ENCODE data around the gene TMOD2.

Gene TMOD2

GRCh38 chr15:51736069-51736468 is 15.3 kb upstream of the TMOD2 start:
- no peak for DNase-seq (ENCODE audit: low read depth in 2 of 2)

GRCh38 chr15:51736751-51737521 is 14.5 kb upstream of the TMOD2 start:
- no peak for DNase-seq (ENCODE audit: low read depth in 2 of 2)

GRCh38 chr15:51737522-51738305 is 13.7 kb upstream of the TMOD2 start, which contains the start of gene LYSMD2:
TSS of gene LYSMD2 (minus strand) at chr15:51737655. CDS start at chr15:51737622, 33 bp downstream.
- DNase-seq (ENCODE audit: low read depth in 2 of 2): peak; percentile 46 to 52

- DNase-seq (ENCODE audit: low read depth in 2 of 2): no peak
These were observed 12.8 kb upstream of the TMOD2 start for GRCh38 chr15:51738553-51738952.

- no peak for DNase-seq (ENCODE audit: low read depth in 2 of 2)
These were observed 12.2 kb upstream of the TMOD2 start for GRCh38 chr15:51739061-51739712.

- no peak for DNase-seq (ENCODE audit: low read depth in 2 of 2)
These were observed 2.1 kb upstream of the TMOD2 start for GRCh38 chr15:51749307-51749706.

- no peak for DNase-seq (ENCODE audit: low read depth in 2 of 2)
These were observed 1.2 kb upstream of the TMOD2 start for GRCh38 chr15:51750186-51750585.

- DNase-seq (ENCODE audit: low read depth in 2 of 2): no peak
These were observed 593 bp downstream of the TMOD2 start for GRCh38 chr15:51751697-51752683.

GRCh38 chr15:51752888-51753287 is 1.5 kb downstream of the TMOD2 start:
- no peak for DNase-seq (ENCODE audit: low read depth in 2 of 2)

- DNase-seq (ENCODE audit: low read depth in 2 of 2): no peak
These were observed 2.9 kb downstream of the TMOD2 start for GRCh38 chr15:51754267-51754666.

- no peak for DNase-seq (ENCODE audit: low read depth in 2 of 2)
These were observed 4.4 kb downstream of the TMOD2 start for GRCh38 chr15:51755790-51756189.

GRCh38 chr15:51756482-51756881 is 5.1 kb downstream of the TMOD2 start:
- no peak for DNase-seq (ENCODE audit: low read depth in 2 of 2)

- no peak for DNase-seq (ENCODE audit: low read depth in 2 of 2)
These were observed 6.1 kb downstream of the TMOD2 start for GRCh38 chr15:51757450-51757849.

- DNase-seq (ENCODE audit: low read depth in 2 of 2): no peak
These were observed 7.2 kb downstream of the TMOD2 start for GRCh38 chr15:51758645-51759044.

- no peak for DNase-seq (ENCODE audit: low read depth in 2 of 2)
These were observed 8.2 kb downstream of the TMOD2 start for GRCh38 chr15:51759557-51760070.

- DNase-seq (ENCODE audit: low read depth in 2 of 2): no peak
These were observed 9.4 kb downstream of the TMOD2 start for GRCh38 chr15:51760805-51761204.

- no peak for DNase-seq (ENCODE audit: low read depth in 2 of 2)
These were observed 14.4 kb downstream of the TMOD2 start for GRCh38 chr15:51765751-51766150.

GRCh38 chr15:51766341-51766740 is 14.9 kb downstream of the TMOD2 start:
- DNase-seq (ENCODE audit: low read depth in 2 of 2): no peak

GRCh38 chr15:51768018-51768417 is 16.6 kb downstream of the TMOD2 start:
- no peak for DNase-seq (ENCODE audit: low read depth in 2 of 2)

GRCh38 chr15:51770902-51771301 is 19.5 kb downstream of the TMOD2 start:
- no peak for DNase-seq (ENCODE audit: low read depth in 2 of 2)

GRCh38 chr15:51771773-51772172 is 20.4 kb downstream of the TMOD2 start:
- DNase-seq (ENCODE audit: low read depth in 2 of 2): no peak
